Adipose tissue (tissue), 3 donors: ENCODE measurements around the gene PRR36. TPM values are rescaled to one million over a fixed set of nuclear protein-coding genes. Genes with fewer than 3 reads are reported as not detected.
A peak's percentile ranks its signal among the peaks of the same experiment; 100 is the strongest.
"Not testable (repeated sequence)": the region's sequence is repeated elsewhere in the genome, so short reads cannot be mapped to it uniquely, and the experiment has no call there.

Experiments used
- H3K27ac ChIP-seq: one replicate; pipeline ENCODE4 v1.5.1; 2013; ENCODE audit warnings: low read depth, low read length
- WGBS, 3 donors: extraction: QIAGEN DNeasy Blood & Tissue Kit; methylation state at CpG; one replicate each; pipeline ENCODE4 v1.1.7; 2013; 5-methylcytosine and 5-hydroxymethylcytosine counted together
- polyA plus RNA-seq, 3 donors: library from polyadenylated mRNA; stranded (reverse); fragments of 200-250 nt; gene quantifications; one replicate each; pipeline ENCODE4 v1.2.3, GENCODE V29; 2013
- donor health status: healthy with polysubstance abuse.
- donor health status: Bipolar disorder and iron deficiency.
- donor health status: healthy.

The PRR36 gene
- polyA plus RNA-seq = under 1 TPM in 2 of 3 donors, not detected in 1; 0.04 to 0.78 TPM

GRCh38 chr19:7874076-7874896 lies at the start of gene PRR36:
PRR36 (minus strand) TSS chr19:7874390; CDS start chr19:7873689, 701 bp downstream.
- WGBS, 3 donors = 2% methylated on average over 56 to 88 of the region's 88 CpGs
- H3K27ac ChIP-seq = no peak within 1 kb of the TSS

GRCh38 chr19:7923295-7924191 lies 49.4 kb upstream of the PRR36 start:
- H3K27ac ChIP-seq = no peak overlapping the region
- 76 to 84% (median 76%) methylated on average over 31 of the region's 31 CpGs for WGBS, 3 donors

- WGBS, 3 donors = 87 to 91% (median 90%) methylated on average over 8 of the region's 8 CpGs
- no peak overlapping the region for H3K27ac ChIP-seq
Observed at GRCh38 chr19:7922836-7923195, 48.6 kb upstream of the PRR36 start.

- no peak overlapping the region for H3K27ac ChIP-seq
- whole genome bisulfite sequencing, 3 donors = 91 to 94% (median 92%) methylated on average over 29 to 31 of the region's 31 CpGs
Observed at GRCh38 chr19:7921967-7922835, 48.0 kb upstream of the PRR36 start.

- peak overlapping the region; percentile 51 for H3K27ac ChIP-seq
- WGBS, 3 donors = 35 to 62% (median 43%) methylated on average over 13 to 17 of the region's 17 CpGs
Observed at GRCh38 chr19:7921302-7921966, 47.2 kb upstream of the PRR36 start.

GRCh38 chr19:7920519-7921301 lies 46.5 kb upstream of the PRR36 start:
- WGBS, 3 donors = 0 to 2% (median 2%) methylated on average over 37 to 61 of the region's 62 CpGs

GRCh38 chr19:7919610-7920518 lies 45.7 kb upstream of the PRR36 start, which contains the start of gene SNAPC2:
SNAPC2 (plus strand) TSS chr19:7920338; CDS start chr19:7920367, 29 bp downstream.
- H3K27ac ChIP-seq = peak within 1 kb of the TSS; percentile 51
- 3 to 10% (median 8%) methylated on average over 60 to 62 of the region's 62 CpGs for WGBS, 3 donors

More at GRCh38 chr19:7920519-7921301, 46.5 kb upstream of the PRR36 start:
- H3K27ac ChIP-seq = peak overlapping the region; percentile 51

- WGBS, 3 donors = 46 to 52% (median 47%) methylated on average over 41 to 42 of the region's 42 CpGs
- no peak overlapping the region for H3K27ac ChIP-seq
Observed at GRCh38 chr19:7918615-7919421, 44.6 kb upstream of the PRR36 start.

- not testable (repeated sequence) for H3K27ac ChIP-seq
- 31 to 40% (median 37%) methylated on average over 27 to 29 of the region's 29 CpGs for WGBS, 3 donors
Observed at GRCh38 chr19:7918062-7918614, 43.9 kb upstream of the PRR36 start.

- no peak overlapping the region for H3K27ac ChIP-seq
- 1 to 3% (median 2%) methylated on average over 54 to 71 of the region's 71 CpGs for WGBS, 3 donors
Observed at GRCh38 chr19:7917267-7918061, 43.3 kb upstream of the PRR36 start.

- no peak overlapping the region for H3K27ac ChIP-seq
- 8 to 11% (median 9%) methylated on average over 8 to 12 of the region's 12 CpGs for WGBS, 3 donors
Observed at GRCh38 chr19:7916955-7917266, 42.7 kb upstream of the PRR36 start.

GRCh38 chr19:7916103-7916954 lies 42.1 kb upstream of the PRR36 start:
- H3K27ac ChIP-seq = no peak overlapping the region
- 1 to 2% (median 1%) methylated on average over 91 to 104 of the region's 104 CpGs for WGBS, 3 donors

- WGBS, 3 donors = 46 to 49% (median 48%) methylated on average over 22 to 24 of the region's 24 CpGs
- H3K27ac ChIP-seq = no peak overlapping the region
Observed at GRCh38 chr19:7915250-7916102, 41.3 kb upstream of the PRR36 start.
